Measurements from ENCODE around the gene UBE2Q2.
A peak's percentile ranks its signal among the peaks of the same experiment; 100 is the strongest.
"Not testable (repeated sequence)": the region's sequence is repeated elsewhere in the genome, so short reads cannot be mapped to it uniquely, and the experiment has no call there.

UBE2Q2 gene

GRCh38 chr15:75868019-75868418, 24.8 kb downstream of the UBE2Q2 start:
- no peak for DNase-seq (ENCODE audit: low read depth, low spot score)
- ChIA-PET POLR2A (no interaction called here), CTCF (interaction anchor here (1.1 to 1.5 kb wide), 2 partner anchors 11 to 15 kb away, joined by 3 read pairs; no protein-coding TSS in a partner anchor)
- TF ChIP-seq CTCF (IDR thresholded peaks at IDR 0.05; ENCODE audit: insufficient read depth, low read length, missing control alignments): no peak
- H3K4me3 ChIP-seq (ENCODE audit: low read depth, low read length): no peak overlapping the region

GRCh38 chr15:75869446-75869845, 26.2 kb downstream of the UBE2Q2 start:
- no peak for DNase-seq (ENCODE audit: low read depth, low spot score)
- no peak for TF ChIP-seq CTCF (IDR thresholded peaks at IDR 0.05; ENCODE audit: insufficient read depth, low read length, missing control alignments)
- POLR2A ChIA-PET: no interaction called here
- no peak overlapping the region for H3K4me3 ChIP-seq (ENCODE audit: low read depth, low read length)
- CTCF ChIA-PET: interaction anchor here (1.1 kb wide), 1 partner anchor 14 kb away, joined by 3 read pairs; no protein-coding TSS in a partner anchor

- POLR2A ChIA-PET; H3K4me3 ChIP-seq (ENCODE audit: low read depth, low read length); DNase-seq (ENCODE audit: low read depth, low spot score): not testable (repeated sequence)
- CTCF ChIA-PET: interaction anchor here (0.6 kb wide), 1 partner anchor 65 kb away, joined by 3 read pairs; no protein-coding TSS in a partner anchor
These were observed 28.3 kb downstream of the UBE2Q2 start for GRCh38 chr15:75871589-75871988.

- POLR2A ChIA-PET: no interaction called here
- no peak overlapping the region for H3K4me3 ChIP-seq (ENCODE audit: low read depth, low read length)
- no peak for DNase-seq (ENCODE audit: low read depth, low spot score)
- CTCF ChIA-PET: no interaction called here
- no peak for TF ChIP-seq CTCF (IDR thresholded peaks at IDR 0.05; ENCODE audit: insufficient read depth, low read length, missing control alignments)
These were observed 29.2 kb downstream of the UBE2Q2 start for GRCh38 chr15:75872403-75872990.

- ChIA-PET POLR2A (no interaction called here), CTCF (interaction anchor here (0.6 to 1.0 kb wide), 2 partner anchors 8 to 37 kb away, joined by 3 read pairs; no protein-coding TSS in a partner anchor)
- no peak for DNase-seq (ENCODE audit: low read depth, low spot score)
- no peak overlapping the region for H3K4me3 ChIP-seq (ENCODE audit: low read depth, low read length)
- TF ChIP-seq CTCF (IDR thresholded peaks at IDR 0.05; ENCODE audit: insufficient read depth, low read length, missing control alignments): no peak
These were observed 40.8 kb downstream of the UBE2Q2 start for GRCh38 chr15:75884041-75884440.

GRCh38 chr15:75887178-75887577, 43.9 kb downstream of the UBE2Q2 start:
- no peak overlapping the region for H3K4me3 ChIP-seq (ENCODE audit: low read depth, low read length)
- no peak for TF ChIP-seq CTCF (IDR thresholded peaks at IDR 0.05; ENCODE audit: insufficient read depth, low read length, missing control alignments)
- DNase-seq (ENCODE audit: low read depth, low spot score): no peak
- CTCF ChIA-PET: no interaction called here
- POLR2A ChIA-PET: interaction anchor here (0.7 kb wide), 1 partner anchor 78 kb away, joined by 3 read pairs; no protein-coding TSS in a partner anchor

GRCh38 chr15:75891895-75892294, 48.6 kb downstream of the UBE2Q2 start:
- DNase-seq (ENCODE audit: low read depth, low spot score): peak; percentile 83
- ChIA-PET POLR2A (interaction anchor here (0.8 to 1.7 kb wide), 2 partner anchors 12 to 49 kb away, joined by 3 read pairs; partner anchors contain the start of gene UBE2Q2), CTCF (interaction anchor here (1.5 kb wide), 1 partner anchor 10 kb away, joined by 5 read pairs; no protein-coding TSS in a partner anchor)
- no peak overlapping the region for H3K4me3 ChIP-seq (ENCODE audit: low read depth, low read length)
- no peak for TF ChIP-seq CTCF (IDR thresholded peaks at IDR 0.05; ENCODE audit: insufficient read depth, low read length, missing control alignments)

All from AG04449 (cell line).